HEK293 (cell line): ENCODE measurements around the gene PACS2.

ENCODE experiments used
- ZFP37 ChIP-seq: fragments of 450-650 bp; formaldehyde crosslinking; IDR thresholded peaks from 2 replicates; pipeline ENCODE4 v1.5.1; 2016; ENCODE audit warnings: missing biosample characterization, missing genetic modification characterization
- ZNF121 ChIP-seq: fragments of 450-650 bp; formaldehyde crosslinking; IDR thresholded peaks from 2 replicates; pipeline ENCODE4 v1.5.1; 2016; ENCODE audit warnings: missing biosample characterization, missing genetic modification characterization
- ZNF302 ChIP-seq: fragments of 450-650 bp; formaldehyde crosslinking; IDR thresholded peaks from 2 replicates; pipeline ENCODE4 v1.5.1; 2016; ENCODE audit warnings: missing biosample characterization, missing genetic modification characterization, low read depth
- ZNF629 ChIP-seq: fragments of 450-650 bp; formaldehyde crosslinking; IDR thresholded peaks from 2 replicates; pipeline ENCODE4 v1.5.1; 2017; ENCODE audit warnings: missing biosample characterization, missing genetic modification characterization
- ZSCAN18 ChIP-seq: fragments of 450-650 bp; formaldehyde crosslinking; IDR thresholded peaks from 2 replicates; pipeline ENCODE4 v1.5.1; 2016; ENCODE audit warnings: missing biosample characterization, missing genetic modification characterization

DNA sequence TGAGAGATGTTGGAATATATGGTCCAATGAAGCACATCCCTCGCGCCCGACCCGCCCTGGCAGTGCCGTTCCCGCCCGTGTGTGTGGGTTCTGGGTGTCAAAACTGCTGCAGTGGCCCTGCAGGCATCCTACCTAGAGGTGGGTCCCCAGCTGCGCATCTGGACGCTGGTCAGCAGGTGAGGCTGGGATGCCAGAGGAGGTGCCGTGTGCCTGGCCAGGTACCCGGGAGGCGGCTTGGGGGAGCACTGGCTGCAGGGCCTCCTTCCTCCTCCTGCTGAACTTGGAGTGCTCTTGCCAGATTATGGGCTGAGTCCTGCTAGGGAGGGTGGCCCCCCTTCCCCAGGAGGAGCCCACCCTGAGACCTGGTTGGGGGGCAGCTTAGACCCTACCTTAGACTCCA lies 110.3 kb downstream of the PACS2 start:
- no peak for TF ChIP-seq ZSCAN18 (tag by site-specific recombination)
- no peak for TF ChIP-seq ZNF121 (tag by site-specific recombination)
- no peak for TF ChIP-seq ZNF629 (tag by site-specific recombination)
- no peak for TF ChIP-seq ZFP37 (tag by site-specific recombination)
- no peak for TF ChIP-seq ZNF302 (tag by site-specific recombination)
